ENCODE results near the gene PGAM4.

The PGAM4 gene

DNA sequence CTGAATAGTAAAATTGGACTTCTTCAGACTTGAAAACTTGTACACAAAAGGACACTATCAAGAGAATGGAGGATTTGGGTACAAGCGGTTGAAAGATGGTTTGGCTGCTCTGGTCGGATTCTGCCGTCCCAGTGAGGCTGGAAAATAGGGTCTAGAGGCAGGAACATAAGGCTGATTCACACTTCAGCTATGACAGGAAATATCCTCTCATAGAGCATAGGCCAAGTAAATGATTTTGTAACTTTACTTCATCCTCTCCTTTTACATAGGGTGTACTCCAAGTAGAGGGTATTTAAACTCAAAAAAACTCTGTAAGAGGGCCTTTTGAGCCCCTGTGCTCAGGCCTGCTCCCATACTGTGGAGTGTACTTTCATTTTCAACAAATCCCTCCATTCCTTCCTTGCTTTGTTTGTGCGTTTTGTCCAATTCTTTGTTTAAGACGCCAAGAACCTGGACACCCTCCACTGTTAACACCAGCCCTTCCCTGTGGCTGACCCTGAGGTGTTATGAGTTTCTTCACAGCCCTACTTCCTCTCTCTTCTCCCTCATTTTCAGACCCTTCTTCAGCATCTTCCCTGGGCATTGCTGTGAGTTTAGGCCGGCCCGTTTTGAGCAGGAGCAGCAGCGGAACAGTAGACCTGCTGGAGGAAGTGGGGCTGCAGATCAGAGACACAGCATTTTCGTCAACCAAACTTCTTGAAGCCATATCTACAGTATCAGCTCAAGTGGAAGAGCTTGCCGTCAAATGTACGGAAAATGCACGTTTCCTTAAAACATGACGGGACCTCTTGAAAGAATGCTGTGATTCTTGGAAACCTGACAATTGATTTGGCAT, 7.2 kb downstream of the PGAM4 start:
- Histone ChIP-seq H3K4ac (ENCODE audit: low read depth in 1 of 2, low read length in 2 of 2) (no peak overlapping the region), H2BK15ac (ENCODE audit: low read depth, poor library complexity, severe bottlenecking) (no peak overlapping the region), H3K9me3 (ENCODE audit: control insufficient read depth, low read length) (peaks cover 5% of the 10 kb centered on the region), H3K18ac (ENCODE audit: low read depth in 1 of 2, low read length in 2 of 2) (peak overlapping the region in 1 of 2 experiments; percentile 62), H2BK120ac (ENCODE audit: low read depth, low read length) (no peak overlapping the region), H3K23ac (ENCODE audit: low read length in 2 of 2) (no peak overlapping the region), H3K14ac (ENCODE audit: low read length in 2 of 2) (no peak overlapping the region), H3K4me2 (ENCODE audit: low read length, poor library complexity, severe bottlenecking) (no peak overlapping the region), H4K91ac (ENCODE audit: low read length) (no peak overlapping the region), H3K4me3 (ENCODE audit: insufficient read depth in 1 of 2, low read depth in 1 of 2, low read length in 2 of 2) (no peak overlapping the region), H3K36me3 (ENCODE audit: control insufficient read depth in 1 of 2, insufficient read depth in 2 of 2, low read depth in 1 of 2, low read length in 2 of 2) (no peaks in the 10 kb centered on the region), H3K79me1 (replicated peaks; ENCODE audit: low read length, poor library complexity, severe bottlenecking) (peaks cover 1% of the 10 kb centered on the region), H3K27me3 (ENCODE audit: control insufficient read depth in 1 of 2, insufficient read depth in 1 of 2, low read length in 2 of 2) (no peaks in the 10 kb centered on the region), H4K8ac (ENCODE audit: low read length) (no peak overlapping the region), H2AFZ (ENCODE audit: low read depth, low read length) (no peak overlapping the region), H3K27ac (ENCODE audit: low read length, poor library complexity, severe bottlenecking) (no peak overlapping the region), H2BK5ac (ENCODE audit: low read depth, low read length, poor library complexity, severe bottlenecking) (no peak overlapping the region), H3K4me1 (ENCODE audit: control insufficient read depth, insufficient read depth, low read depth, low read length) (peaks cover 1% of the 10 kb centered on the region), H2BK12ac (ENCODE audit: low read length in 2 of 2) (no peak overlapping the region), H3K9ac (ENCODE audit: low read length) (no peak overlapping the region), H2AK5ac (ENCODE audit: low read length, severe bottlenecking) (no peak overlapping the region)
- 95% methylated on average over 5 of the region's 13 CpGs for WGBS
- peak; percentile 30 for DNase-seq

DNA sequence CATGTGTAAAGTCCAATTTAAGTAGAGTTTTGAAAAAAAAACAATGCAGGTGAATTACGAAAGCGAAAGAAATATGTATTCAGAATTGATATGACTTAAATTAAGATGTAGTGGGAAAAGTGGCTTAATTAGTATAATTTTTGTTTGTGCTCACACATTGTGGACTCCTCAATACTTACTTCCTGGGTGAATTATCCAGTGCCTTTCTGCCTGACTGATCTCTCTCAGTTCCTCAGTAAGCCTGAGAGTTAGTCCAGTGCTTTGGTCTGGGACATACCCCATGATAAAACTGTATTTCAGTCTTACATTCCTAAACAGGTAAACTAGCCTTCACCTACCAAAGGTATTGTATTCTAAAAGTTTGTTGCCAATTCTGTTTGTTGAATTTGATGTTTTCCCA, 8.4 kb downstream of the PGAM4 start:
- H3K23ac ChIP-seq (ENCODE audit: low read length in 2 of 2), result no peak overlapping the region
- no peak overlapping the region for H2BK5ac ChIP-seq (ENCODE audit: low read depth, low read length, poor library complexity, severe bottlenecking)
- no peak overlapping the region for H3K4me2 ChIP-seq (ENCODE audit: low read length, poor library complexity, severe bottlenecking)
- H3K4me1 ChIP-seq (ENCODE audit: control insufficient read depth, insufficient read depth, low read depth, low read length), result peaks cover 1% of the 10 kb centered on the region
- H2AFZ ChIP-seq (ENCODE audit: low read depth, low read length), result no peak overlapping the region
- no peak overlapping the region for H3K4me3 ChIP-seq (ENCODE audit: insufficient read depth in 1 of 2, low read depth in 1 of 2, low read length in 2 of 2)
- peaks cover 1% of the 10 kb centered on the region for H3K79me1 ChIP-seq (replicated peaks; ENCODE audit: low read length, poor library complexity, severe bottlenecking)
- no CpG with 5 or more reads among the region's 2 CpGs for WGBS
- H3K4ac ChIP-seq (ENCODE audit: low read depth in 1 of 2, low read length in 2 of 2), result no peak overlapping the region
- no peak overlapping the region for H3K9ac ChIP-seq (ENCODE audit: low read length)
- no peak overlapping the region for H2BK15ac ChIP-seq (ENCODE audit: low read depth, poor library complexity, severe bottlenecking)
- H3K27me3 ChIP-seq (ENCODE audit: control insufficient read depth in 1 of 2, insufficient read depth in 1 of 2, low read length in 2 of 2), result no peaks in the 10 kb centered on the region
- H2AK5ac ChIP-seq (ENCODE audit: low read length, severe bottlenecking), result no peak overlapping the region
- no peak overlapping the region for H3K14ac ChIP-seq (ENCODE audit: low read length in 2 of 2)
- no peak overlapping the region for H2BK12ac ChIP-seq (ENCODE audit: low read length in 2 of 2)
- H3K27ac ChIP-seq (ENCODE audit: low read length, poor library complexity, severe bottlenecking), result no peak overlapping the region
- no peak for DNase-seq
- H3K36me3 ChIP-seq (ENCODE audit: control insufficient read depth in 1 of 2, insufficient read depth in 2 of 2, low read depth in 1 of 2, low read length in 2 of 2), result no peaks in the 10 kb centered on the region
- H3K9me3 ChIP-seq (ENCODE audit: control insufficient read depth, low read length), result peaks cover 5% of the 10 kb centered on the region
- H4K8ac ChIP-seq (ENCODE audit: low read length), result no peak overlapping the region
- H2BK120ac ChIP-seq (ENCODE audit: low read depth, low read length), result no peak overlapping the region
- no peak overlapping the region for H4K91ac ChIP-seq (ENCODE audit: low read length)
- no peak overlapping the region for H3K18ac ChIP-seq (ENCODE audit: low read depth in 1 of 2, low read length in 2 of 2)

DNA sequence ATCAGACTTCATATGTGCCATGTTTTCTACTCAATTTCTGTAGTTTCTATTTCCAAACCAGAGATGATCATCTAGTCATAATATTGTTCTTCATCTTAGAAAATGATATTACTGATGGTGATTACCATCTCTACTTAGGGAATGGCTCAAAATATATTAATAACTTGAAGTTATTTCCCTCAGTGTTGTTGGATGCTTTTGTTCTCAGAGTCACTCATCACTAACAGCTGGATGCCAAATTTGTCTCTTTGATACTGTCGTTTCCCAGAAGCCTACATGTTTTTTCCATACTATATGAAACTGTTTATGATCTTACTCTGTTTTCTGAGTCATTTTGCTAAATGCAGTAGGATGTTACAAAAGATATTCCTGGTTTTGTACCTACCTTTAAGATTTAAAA, 8.9 kb downstream of the PGAM4 start:
- no peak overlapping the region for H2BK15ac ChIP-seq (ENCODE audit: low read depth, poor library complexity, severe bottlenecking)
- no peak overlapping the region for H3K27ac ChIP-seq (ENCODE audit: low read length, poor library complexity, severe bottlenecking)
- H3K4me1 ChIP-seq (ENCODE audit: control insufficient read depth, insufficient read depth, low read depth, low read length), result peaks cover 1% of the 10 kb centered on the region
- H3K9me3 ChIP-seq (ENCODE audit: control insufficient read depth, low read length), result peaks cover 5% of the 10 kb centered on the region
- H2AK5ac ChIP-seq (ENCODE audit: low read length, severe bottlenecking), result no peak overlapping the region
- H3K9ac ChIP-seq (ENCODE audit: low read length), result no peak overlapping the region
- H4K91ac ChIP-seq (ENCODE audit: low read length), result no peak overlapping the region
- DNase-seq, result no peak
- no peaks in the 10 kb centered on the region for H3K36me3 ChIP-seq (ENCODE audit: control insufficient read depth in 1 of 2, insufficient read depth in 2 of 2, low read depth in 1 of 2, low read length in 2 of 2)
- H3K4ac ChIP-seq (ENCODE audit: low read depth in 1 of 2, low read length in 2 of 2), result no peak overlapping the region
- WGBS, result no CpG with 5 or more reads among the region's 1 CpG
- H3K79me1 ChIP-seq (replicated peaks; ENCODE audit: low read length, poor library complexity, severe bottlenecking), result peaks cover 1% of the 10 kb centered on the region
- H3K4me3 ChIP-seq (ENCODE audit: insufficient read depth in 1 of 2, low read depth in 1 of 2, low read length in 2 of 2), result no peak overlapping the region
- H2BK12ac ChIP-seq (ENCODE audit: low read length in 2 of 2), result no peak overlapping the region
- no peak overlapping the region for H3K18ac ChIP-seq (ENCODE audit: low read depth in 1 of 2, low read length in 2 of 2)
- H2BK120ac ChIP-seq (ENCODE audit: low read depth, low read length), result no peak overlapping the region
- H3K4me2 ChIP-seq (ENCODE audit: low read length, poor library complexity, severe bottlenecking), result no peak overlapping the region
- no peak overlapping the region for H2BK5ac ChIP-seq (ENCODE audit: low read depth, low read length, poor library complexity, severe bottlenecking)
- H3K27me3 ChIP-seq (ENCODE audit: control insufficient read depth in 1 of 2, insufficient read depth in 1 of 2, low read length in 2 of 2), result no peaks in the 10 kb centered on the region
- H2AFZ ChIP-seq (ENCODE audit: low read depth, low read length), result no peak overlapping the region
- no peak overlapping the region for H3K23ac ChIP-seq (ENCODE audit: low read length in 2 of 2)
- no peak overlapping the region for H4K8ac ChIP-seq (ENCODE audit: low read length)
- no peak overlapping the region for H3K14ac ChIP-seq (ENCODE audit: low read length in 2 of 2)

DNA sequence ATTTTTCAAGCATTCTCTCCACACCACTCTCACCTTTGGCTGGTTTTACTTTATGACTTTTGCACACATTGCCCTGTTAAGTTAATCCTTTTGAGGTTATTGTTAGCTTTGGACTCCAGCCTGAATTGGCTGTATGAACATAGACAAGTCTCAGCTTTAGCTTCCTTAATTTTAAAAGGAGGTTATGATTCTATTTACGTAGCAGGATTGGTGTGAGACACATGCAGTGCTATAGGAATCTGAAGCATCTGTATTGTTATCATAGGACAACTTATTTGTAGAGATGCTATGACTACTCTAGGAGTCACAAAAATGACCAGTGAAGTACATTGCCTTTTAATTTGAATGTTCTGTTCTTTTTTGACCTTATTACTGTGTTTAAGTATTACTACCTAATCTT, 15.7 kb downstream of the PGAM4 start:
- WGBS, result 73% methylated on average over 1 of the region's 1 CpG
- H2AK5ac ChIP-seq (ENCODE audit: low read length, severe bottlenecking), result no peak overlapping the region
- H3K9ac ChIP-seq (ENCODE audit: low read length), result no peak overlapping the region
- no peak overlapping the region for H3K23ac ChIP-seq (ENCODE audit: low read length in 2 of 2)
- no peak overlapping the region for H2BK120ac ChIP-seq (ENCODE audit: low read depth, low read length)
- H3K18ac ChIP-seq (ENCODE audit: low read depth in 1 of 2, low read length in 2 of 2), result no peak overlapping the region
- no peak overlapping the region for H2BK15ac ChIP-seq (ENCODE audit: low read depth, poor library complexity, severe bottlenecking)
- H3K9me3 ChIP-seq (ENCODE audit: control insufficient read depth, low read length), result peaks cover 5% of the 10 kb centered on the region
- H3K27ac ChIP-seq (ENCODE audit: low read length, poor library complexity, severe bottlenecking), result peak overlapping the region; percentile 26
- no peak for DNase-seq
- no peak overlapping the region for H2BK12ac ChIP-seq (ENCODE audit: low read length in 2 of 2)
- no peak overlapping the region for H3K4ac ChIP-seq (ENCODE audit: low read depth in 1 of 2, low read length in 2 of 2)
- H2BK5ac ChIP-seq (ENCODE audit: low read depth, low read length, poor library complexity, severe bottlenecking), result no peak overlapping the region
- H3K79me1 ChIP-seq (replicated peaks; ENCODE audit: low read length, poor library complexity, severe bottlenecking), result no peaks in the 10 kb centered on the region
- no peak overlapping the region for H4K91ac ChIP-seq (ENCODE audit: low read length)
- H2AFZ ChIP-seq (ENCODE audit: low read depth, low read length), result no peak overlapping the region
- H3K27me3 ChIP-seq (ENCODE audit: control insufficient read depth in 1 of 2, insufficient read depth in 1 of 2, low read length in 2 of 2), result no peaks in the 10 kb centered on the region
- no peaks in the 10 kb centered on the region for H3K36me3 ChIP-seq (ENCODE audit: control insufficient read depth in 1 of 2, insufficient read depth in 2 of 2, low read depth in 1 of 2, low read length in 2 of 2)
- H4K8ac ChIP-seq (ENCODE audit: low read length), result no peak overlapping the region
- H3K4me3 ChIP-seq (ENCODE audit: insufficient read depth in 1 of 2, low read depth in 1 of 2, low read length in 2 of 2), result no peak overlapping the region
- H3K4me2 ChIP-seq (ENCODE audit: low read length, poor library complexity, severe bottlenecking), result no peak overlapping the region
- no peak overlapping the region for H3K14ac ChIP-seq (ENCODE audit: low read length in 2 of 2)
- no peaks in the 10 kb centered on the region for H3K4me1 ChIP-seq (ENCODE audit: control insufficient read depth, insufficient read depth, low read depth, low read length)
